SK-N-MC (cell line): Measurements from ENCODE around the gene DFFB.
"Not testable (repeated sequence)": the region's sequence is repeated elsewhere in the genome, so short reads cannot be mapped to it uniquely, and the experiment has no call there.

Experiments used
- DNase-seq: peaks from one replicate; pipeline ENCODE4 v3.0.0-alpha.2; 2011; ENCODE audit warnings: low read depth, low spot score
- H3K27ac ChIP-seq: fragments of 200-600 bp; sonication (generic); 2 replicates; pipeline ENCODE4 v1.5.1; 2016; ENCODE audit warnings: mixed run types
- H3K36me3 ChIP-seq: fragments of 200-600 bp; sonication (generic); 2 replicates; pipeline ENCODE4 v1.6.1; 2017; ENCODE audit warnings: antibody characterized with exemption, low read length, mixed read lengths; ENCODE audit not compliant: insufficient read depth
- H3K4me3 ChIP-seq: fragments of 200-600 bp; sonication (generic); 2 replicates; pipeline ENCODE4 v1.5.1; 2016
- H3K9ac ChIP-seq: fragments of 200-600 bp; sonication (generic); 2 replicates; pipeline ENCODE4 v1.8.0; 2017; ENCODE audit warnings: mixed run types, mixed read lengths; ENCODE audit not compliant: insufficient read length
- H3K9me3 ChIP-seq: fragments of 200-600 bp; sonication (generic); 2 replicates; pipeline ENCODE4 v1.6.1; 2017; ENCODE audit warnings: low read depth, mild to moderate bottlenecking, antibody characterized with exemption, low read length, moderate library complexity, mixed read lengths
- EZH2 ChIP-seq: fragments of 200-600 bp; sonication (generic); IDR thresholded peaks from one replicate; pipeline ENCODE4 v1.6.1; 2017; ENCODE audit warnings: antibody characterized with exemption
- FOXP2 ChIP-seq: optimal IDR thresholded peaks from 2 replicates; pipeline ENCODE3; 2011; ENCODE audit warnings: mild to moderate bottlenecking, moderate library complexity; ENCODE audit not compliant: insufficient read depth; ENCODE audit errors: extremely low read length, control extremely low read depth
- POLR2AphosphoS5 ChIP-seq: IDR thresholded peaks from 2 replicates; pipeline ENCODE4 v1.6.1; 2012; ENCODE audit warnings: mild to moderate bottlenecking, low read depth, low read length, borderline replicate concordance

DFFB gene

DNA sequence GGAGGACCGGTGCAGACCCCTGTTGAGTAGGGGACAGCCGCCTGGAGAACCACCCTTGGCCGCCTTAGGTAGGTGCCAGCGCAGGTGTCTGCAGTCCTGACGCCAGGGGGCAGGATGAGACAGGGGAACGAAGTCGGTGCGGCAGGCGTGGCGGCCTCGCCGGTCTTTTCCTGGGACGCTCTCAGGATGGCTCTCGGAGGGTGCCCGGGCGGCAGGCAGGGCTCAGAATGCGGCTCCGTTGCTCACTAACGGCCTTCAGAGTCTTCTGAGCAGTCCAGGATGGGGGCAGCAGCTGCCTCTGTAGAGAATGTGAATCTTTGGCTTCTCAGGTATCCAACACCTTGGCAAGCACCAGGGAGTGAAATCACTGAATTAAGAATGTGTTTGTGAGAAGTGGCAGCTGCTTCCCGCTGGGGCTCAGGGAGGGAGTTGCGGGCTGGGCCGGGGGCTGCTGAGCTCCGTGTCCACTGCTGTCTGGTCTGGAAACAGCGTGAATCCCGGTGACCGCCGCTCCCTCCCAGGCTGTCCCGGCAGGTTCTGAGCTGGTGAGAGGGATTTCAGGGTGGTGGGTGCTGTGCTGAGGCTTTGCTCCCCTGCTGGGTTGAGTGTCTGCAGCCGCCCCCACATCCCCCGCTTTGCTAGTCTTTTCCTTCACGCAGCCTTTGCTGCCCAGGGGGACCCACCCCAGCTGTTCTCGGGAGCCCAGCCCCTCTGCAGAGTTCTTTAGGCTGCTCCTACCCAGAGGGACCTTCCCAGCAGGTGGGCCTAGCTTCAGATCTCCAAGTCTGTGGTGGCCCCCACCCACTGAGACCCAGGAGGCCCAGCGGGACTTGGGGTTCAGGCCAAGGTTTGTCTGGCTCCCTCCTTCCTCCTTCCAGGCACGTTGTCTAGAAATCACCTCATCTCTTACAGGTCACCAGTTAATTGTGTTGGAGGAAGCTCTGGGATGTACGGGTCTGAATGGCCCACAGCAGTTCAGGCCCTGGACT lies 53.9 kb downstream of the DFFB start:
- H3K36me3 ChIP-seq, result no peaks in the 10 kb centered on the region
- TF ChIP-seq FOXP2 (no peak), EZH2 (no peak), POLR2AphosphoS5 (no peak)
- H3K9me3 ChIP-seq, result no peaks in the 10 kb centered on the region
- DNase-seq, result no peak
- no peak overlapping the region for H3K9ac ChIP-seq
- no peak overlapping the region for H3K27ac ChIP-seq
- no peak overlapping the region for H3K4me3 ChIP-seq

DNA sequence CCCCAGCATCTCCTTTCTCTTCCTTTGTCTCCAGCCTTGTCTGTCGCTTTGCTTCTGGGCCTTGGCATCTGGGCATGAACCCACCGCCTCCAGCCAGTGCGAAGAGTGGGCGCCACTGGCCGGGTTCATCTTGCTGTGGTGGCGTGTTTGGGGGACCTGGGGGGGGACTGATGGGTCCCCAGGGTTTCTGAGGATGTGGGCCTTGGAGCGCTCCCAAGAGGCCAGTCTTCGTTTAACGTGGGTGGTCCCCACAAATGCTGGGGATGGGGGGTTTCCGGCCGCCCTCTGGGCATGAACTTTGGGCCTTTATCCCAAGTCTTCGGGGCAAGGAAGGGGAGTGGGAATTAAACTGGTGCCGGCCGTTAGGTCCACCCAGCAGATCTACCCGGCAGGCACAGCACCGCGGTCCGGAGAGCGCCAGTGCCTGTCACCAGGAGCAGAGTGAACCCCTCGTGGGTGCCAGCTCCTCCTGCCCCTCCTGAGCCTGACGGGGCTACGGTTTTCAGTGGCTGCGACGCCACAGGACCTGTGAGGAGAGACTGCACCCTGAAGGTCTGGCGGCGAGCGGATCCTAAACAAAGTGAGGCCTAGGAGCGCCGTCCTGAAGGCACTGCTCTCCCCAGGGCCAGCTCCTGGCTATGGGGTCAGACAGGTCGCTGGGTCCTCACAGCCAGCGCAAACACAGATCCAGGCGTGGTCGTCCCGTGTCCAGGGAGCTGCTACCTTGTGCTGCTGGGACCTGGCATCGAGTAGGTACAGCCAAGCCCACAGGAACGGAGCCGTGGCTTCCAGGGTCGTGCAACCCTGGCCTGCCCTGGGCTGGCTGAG lies 54.9 kb downstream of the DFFB start:
- no peak overlapping the region for H3K27ac ChIP-seq
- no peak overlapping the region for H3K4me3 ChIP-seq
- H3K9ac ChIP-seq, result no peak overlapping the region
- no peak for DNase-seq
- TF ChIP-seq POLR2AphosphoS5, result no peak
- no peak for TF ChIP-seq FOXP2
- TF ChIP-seq EZH2, result no peak
- H3K36me3 ChIP-seq, result no peaks in the 10 kb centered on the region
- H3K9me3 ChIP-seq, result no peaks in the 10 kb centered on the region

DNA sequence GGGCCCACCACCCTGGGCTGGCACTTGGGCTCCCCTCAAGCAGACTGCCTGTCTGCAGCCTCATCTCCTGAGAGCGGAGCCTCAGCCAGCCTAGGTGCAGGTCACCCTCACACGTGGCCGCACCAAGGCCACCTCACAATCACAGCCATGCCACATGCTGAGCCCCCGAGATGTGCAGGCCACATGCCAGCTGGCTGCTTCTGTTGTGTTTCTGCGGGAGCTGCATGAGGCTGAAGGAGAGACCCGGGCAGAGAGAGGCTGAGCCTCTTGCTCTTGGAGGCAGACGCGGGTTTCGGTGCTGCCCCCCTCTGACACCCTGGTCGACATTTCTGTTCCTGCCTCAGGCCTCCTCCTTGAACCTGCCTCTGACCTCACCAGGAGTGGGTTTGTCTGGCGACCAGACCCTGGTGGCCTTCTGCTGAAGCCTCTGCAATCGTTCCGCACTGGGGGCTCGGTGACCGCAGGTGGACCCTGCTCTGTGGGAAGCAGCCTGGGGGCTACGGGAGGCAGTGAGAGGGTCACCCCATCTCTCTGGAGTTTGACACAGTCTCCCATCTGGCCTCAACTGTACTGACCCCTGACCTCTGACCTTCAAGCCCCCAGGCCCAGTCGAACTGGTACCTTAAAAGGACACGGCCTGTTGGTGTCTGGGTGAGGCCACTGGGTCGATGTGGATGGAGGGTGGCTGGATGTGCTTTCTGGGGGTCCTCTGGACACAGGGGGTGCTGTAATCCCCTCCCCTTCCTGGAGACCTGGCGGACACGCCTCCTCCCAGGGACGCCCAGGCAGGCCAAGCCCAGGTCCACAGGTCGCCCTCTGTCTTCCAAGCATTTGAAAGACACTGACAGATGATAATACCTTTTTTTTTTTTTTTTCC lies 55.8 kb downstream of the DFFB start:
- Histone ChIP-seq H3K4me3 (no peak overlapping the region), H3K27ac (no peak overlapping the region), H3K9ac (no peak overlapping the region), H3K9me3 (no peaks in the 10 kb centered on the region), H3K36me3 (no peaks in the 10 kb centered on the region)
- no peak for TF ChIP-seq POLR2AphosphoS5
- no peak for TF ChIP-seq FOXP2
- no peak for TF ChIP-seq EZH2
- no peak for DNase-seq

DNA sequence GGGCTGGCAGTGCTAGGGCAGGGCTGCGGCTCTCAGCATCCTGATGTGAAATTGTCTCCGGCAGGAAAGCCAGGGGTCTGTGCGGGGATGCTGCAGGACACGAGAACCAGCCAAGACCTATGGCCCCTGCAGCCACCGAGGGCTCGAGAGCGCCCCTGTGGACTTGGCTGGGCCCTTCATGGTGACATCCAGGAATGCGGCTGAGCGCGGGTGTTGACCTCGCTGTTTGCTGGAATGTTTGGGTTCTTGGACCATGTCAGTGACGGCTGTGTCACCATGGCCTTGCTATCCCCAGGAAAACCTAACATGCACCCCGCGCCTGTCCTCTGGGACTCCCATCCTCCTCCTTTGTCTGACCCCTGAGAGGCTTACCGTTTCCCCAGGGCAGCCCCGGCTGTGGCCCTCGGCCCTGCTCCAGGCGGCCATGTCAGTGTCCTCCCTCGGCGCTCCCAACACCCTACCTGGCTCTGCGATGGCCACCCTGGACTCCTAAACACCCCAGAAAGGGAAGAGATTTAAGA lies 57.1 kb downstream of the DFFB start:
- TF ChIP-seq POLR2AphosphoS5, result no peak
- no peak for TF ChIP-seq FOXP2
- no peak for TF ChIP-seq EZH2
- Histone ChIP-seq H3K9ac (no peak overlapping the region), H3K27ac (no peak overlapping the region), H3K9me3 (no peaks in the 10 kb centered on the region), H3K4me3 (no peak overlapping the region), H3K36me3 (no peaks in the 10 kb centered on the region)
- no peak for DNase-seq

DNA sequence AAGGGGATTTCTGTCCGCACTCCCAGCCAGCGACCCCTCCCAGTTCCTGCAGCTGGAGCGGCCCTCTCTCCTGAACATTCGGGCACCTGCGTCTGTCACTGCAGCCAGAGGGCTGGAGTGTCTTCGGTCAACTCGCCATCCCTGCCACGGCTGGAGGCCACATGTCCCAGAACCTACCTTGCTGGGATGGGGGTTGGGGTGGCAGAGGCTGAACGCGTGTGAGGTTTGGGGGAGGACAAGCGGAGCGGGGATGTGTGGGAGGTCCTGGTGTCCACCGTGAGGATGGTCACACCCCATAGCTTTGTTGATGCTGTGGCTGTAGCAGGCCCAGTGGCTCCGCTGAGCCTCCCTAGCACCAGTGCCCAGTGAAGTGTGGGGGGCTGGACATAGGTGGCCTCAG lies 57.6 kb downstream of the DFFB start:
- no peak overlapping the region for H3K27ac ChIP-seq
- no peak for DNase-seq
- no peaks in the 10 kb centered on the region for H3K36me3 ChIP-seq
- TF ChIP-seq POLR2AphosphoS5, result no peak
- no peak overlapping the region for H3K4me3 ChIP-seq
- no peaks in the 10 kb centered on the region for H3K9me3 ChIP-seq
- no peak overlapping the region for H3K9ac ChIP-seq

DNA sequence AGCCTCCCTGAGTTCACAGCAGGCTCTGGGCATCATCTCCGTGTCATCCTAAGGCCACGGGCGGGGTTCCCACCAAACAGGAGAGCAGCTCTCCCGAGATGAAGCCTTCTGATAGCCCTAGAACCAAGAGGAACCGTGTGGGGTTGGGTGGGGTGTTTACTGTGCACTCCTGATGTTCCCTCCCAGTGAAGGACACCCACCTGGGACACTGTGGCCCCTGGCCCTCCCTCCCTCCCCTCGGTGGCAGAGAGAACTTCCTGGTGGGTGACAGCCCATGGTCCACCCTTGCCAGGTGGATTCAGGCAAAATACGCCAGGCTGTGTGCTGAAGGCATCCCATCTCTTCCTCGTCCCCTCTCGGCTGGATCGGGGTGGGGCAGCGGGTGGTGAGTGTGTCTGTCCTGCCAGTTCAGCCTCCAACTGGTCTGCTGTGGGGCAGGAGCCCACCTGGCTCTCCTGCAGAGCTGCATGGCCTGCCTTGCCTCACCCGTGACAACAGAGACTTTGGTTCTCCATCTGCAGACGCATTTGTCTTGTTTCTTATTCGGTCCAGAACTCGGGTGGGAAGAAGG lies 58.4 kb downstream of the DFFB start:
- H3K9ac ChIP-seq, result no peak overlapping the region
- H3K36me3 ChIP-seq, result no peaks in the 10 kb centered on the region
- no peak for TF ChIP-seq EZH2
- no peak for TF ChIP-seq POLR2AphosphoS5
- no peak overlapping the region for H3K4me3 ChIP-seq
- no peaks in the 10 kb centered on the region for H3K9me3 ChIP-seq
- no peak for DNase-seq
- no peak overlapping the region for H3K27ac ChIP-seq

DNA sequence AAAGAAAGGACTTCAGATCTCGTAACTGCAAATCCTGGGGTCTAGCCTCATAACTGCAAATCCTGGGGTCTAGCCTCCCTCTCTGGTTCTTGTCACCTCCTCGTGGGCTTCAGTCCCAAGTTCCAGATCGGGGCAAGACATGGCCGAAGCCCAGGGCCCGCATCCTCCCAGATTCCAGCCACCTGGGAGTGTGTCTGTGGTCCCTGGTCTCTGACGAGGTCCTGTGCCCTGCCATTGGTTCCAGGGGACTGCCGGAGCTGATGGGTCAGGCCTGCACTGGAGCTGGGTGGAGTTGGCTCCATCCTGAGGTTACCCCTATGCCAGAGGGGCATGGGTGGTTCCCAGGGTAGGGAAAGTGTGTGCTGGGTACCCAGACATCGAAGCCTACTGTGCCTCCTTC lies 60.5 kb downstream of the DFFB start:
- no peak overlapping the region for H3K4me3 ChIP-seq
- no peak for DNase-seq
- H3K27ac ChIP-seq, result no peak overlapping the region
- no peaks in the 10 kb centered on the region for H3K36me3 ChIP-seq
- H3K9ac ChIP-seq, result no peak overlapping the region
- no peak for TF ChIP-seq EZH2
- no peak for TF ChIP-seq POLR2AphosphoS5
- TF ChIP-seq FOXP2, result no peak
- H3K9me3 ChIP-seq, result no peaks in the 10 kb centered on the region

DNA sequence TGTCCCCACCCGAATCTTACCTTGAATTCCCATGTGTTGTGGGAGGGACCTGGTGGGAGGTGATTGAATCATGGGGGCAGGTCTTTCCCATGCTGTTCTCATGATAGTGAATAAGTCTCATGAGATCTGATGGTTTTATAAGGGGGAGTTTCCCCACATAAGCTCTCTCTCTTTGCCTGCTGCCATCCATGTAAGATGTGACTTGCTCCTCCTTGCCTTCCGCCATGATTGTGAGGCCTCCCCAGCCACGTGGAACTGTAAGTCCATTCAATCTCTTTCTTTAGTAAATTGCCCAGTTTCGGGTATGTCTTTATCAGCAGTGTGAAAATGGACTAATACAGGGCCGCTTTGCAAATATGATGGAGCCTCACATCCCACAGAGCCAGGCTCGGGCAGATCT lies 61.1 kb downstream of the DFFB start:
- H3K9ac ChIP-seq, H3K4me3 ChIP-seq, H3K36me3 ChIP-seq, DNase-seq, H3K27ac ChIP-seq, H3K9me3 ChIP-seq: not testable (repeated sequence)
